GM18520 (cell line): Measurements from ENCODE around the gene LAMA5.

Experiments
- ATAC-seq: cut with Tn5 transposase; IDR thresholded peaks from one replicate; pipeline ENCODE4 v1.9.1; 2021; ENCODE audit not compliant: unreplicated experiment

Gene LAMA5

GRCh38 chr20:62367136-62367632, at the start of gene LAMA5:
Gene LAMA5, minus strand, starts transcription at chr20:62367312. Its CDS starts 67 bp downstream, at chr20:62367245.
- no peak for ATAC-seq

DNA sequence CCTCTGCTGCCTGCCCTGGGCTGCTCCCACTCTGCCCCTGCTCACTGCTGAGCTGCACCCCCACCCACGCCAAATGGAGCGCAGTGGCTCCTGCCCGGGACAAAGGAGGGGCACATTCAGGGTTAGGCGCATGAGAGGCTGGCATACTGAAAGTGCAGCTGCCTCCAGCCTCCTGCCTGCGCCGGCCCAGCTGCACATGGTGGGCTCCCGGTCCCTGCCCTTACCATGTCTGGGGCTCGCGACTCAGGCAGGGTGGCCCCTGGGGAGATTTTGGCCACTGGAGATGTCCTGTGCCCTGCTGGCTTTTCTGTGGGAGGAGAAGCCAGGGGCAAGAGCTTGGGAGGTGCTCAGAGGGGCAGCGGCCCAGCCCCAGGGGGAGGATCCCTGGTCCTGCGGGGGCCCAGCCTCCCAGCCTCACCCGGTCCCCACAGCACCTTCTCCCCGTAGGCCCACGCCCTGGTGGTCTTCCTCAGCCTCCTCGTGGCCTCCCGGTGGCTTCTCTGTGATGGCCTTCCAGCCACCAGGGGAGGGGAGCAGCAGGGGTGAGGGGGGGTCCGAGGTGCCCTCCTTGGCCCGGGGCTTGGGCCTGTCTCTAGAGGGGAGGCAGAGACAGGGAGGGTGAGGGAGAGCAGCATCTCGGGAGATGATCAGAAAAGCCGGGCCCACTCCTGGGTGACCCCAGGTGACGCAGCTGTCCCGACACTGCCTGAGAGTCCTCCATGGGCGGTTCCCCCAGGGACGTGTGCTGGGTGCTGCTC, 48.4 kb upstream of the LAMA5 start:
- no peak for ATAC-seq

- ATAC-seq: no peak
Measured at GRCh38 chr20:62413896-62414481, 46.9 kb upstream of the LAMA5 start.

DNA sequence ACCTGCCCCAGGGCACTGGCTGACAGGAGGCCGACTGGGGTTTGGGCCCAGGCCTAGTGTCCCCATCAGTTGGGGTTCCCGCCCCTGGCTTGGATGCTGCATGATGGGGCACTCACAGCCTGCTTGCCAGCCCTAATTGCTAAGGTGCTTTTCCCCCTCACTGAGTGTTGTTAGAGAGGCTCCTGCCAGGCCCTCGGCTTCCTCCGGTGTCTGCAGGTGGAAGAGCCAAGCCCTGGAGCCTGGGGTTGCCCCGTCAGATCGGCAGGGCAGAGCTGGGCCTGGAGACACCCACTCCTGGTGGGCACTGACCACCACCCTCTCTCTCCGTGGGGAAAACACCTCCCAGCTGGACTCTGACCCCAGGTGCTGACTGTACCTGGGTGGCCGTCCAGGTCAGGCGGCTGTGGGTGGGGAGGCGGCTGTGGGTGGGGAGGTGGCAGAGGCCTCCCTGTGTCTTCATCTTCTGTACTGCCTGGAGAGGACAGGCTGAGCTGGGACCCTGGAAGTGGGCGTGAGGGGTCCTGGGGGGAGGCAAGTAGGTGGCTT, 46.0 kb upstream of the LAMA5 start:
- ATAC-seq: no peak

GRCh38 chr20:62412194-62413024, 45.3 kb upstream of the LAMA5 start:
- no peak for ATAC-seq

GRCh38 chr20:62411479-62412193, 44.5 kb upstream of the LAMA5 start:
- no peak for ATAC-seq

DNA sequence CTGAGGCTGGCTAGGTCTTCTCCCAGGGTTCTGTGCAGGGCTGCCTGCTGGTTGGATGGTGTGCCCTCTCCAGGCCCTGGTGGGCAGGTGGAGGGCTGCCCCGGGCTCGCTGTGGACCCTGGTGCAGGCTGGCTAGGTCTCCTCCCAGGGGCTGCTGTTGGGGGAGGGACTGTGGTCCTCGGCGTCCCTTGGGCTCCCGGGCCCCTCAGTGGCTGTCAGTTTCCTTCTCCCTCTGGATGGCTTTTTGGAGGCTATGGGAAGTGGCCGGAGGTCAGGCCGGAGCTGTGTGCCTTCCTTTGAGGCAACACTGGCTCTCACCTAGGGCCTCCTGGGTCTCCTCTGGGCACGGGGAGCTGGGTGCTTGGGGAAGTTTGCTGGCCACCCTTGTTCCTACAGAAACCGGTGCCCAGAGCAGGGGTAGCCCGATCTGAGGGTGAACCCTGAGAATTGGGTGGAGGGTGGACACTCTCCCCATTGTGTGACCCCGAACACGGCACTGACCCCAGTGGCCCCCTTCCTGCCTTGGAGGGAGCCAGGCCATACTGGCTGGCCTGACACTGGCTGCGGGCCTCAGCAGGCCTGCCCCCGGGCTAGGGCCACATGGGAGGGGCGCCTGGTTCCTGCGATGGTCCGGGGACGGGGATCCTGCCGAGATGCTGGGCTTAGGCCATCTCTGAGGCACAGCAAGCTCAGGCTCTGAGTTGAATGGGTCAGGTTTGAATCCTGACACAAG, 43.8 kb upstream of the LAMA5 start:
- no peak for ATAC-seq

- ATAC-seq: no peak
Measured at GRCh38 chr20:62409931-62410745, 43.0 kb upstream of the LAMA5 start.

DNA sequence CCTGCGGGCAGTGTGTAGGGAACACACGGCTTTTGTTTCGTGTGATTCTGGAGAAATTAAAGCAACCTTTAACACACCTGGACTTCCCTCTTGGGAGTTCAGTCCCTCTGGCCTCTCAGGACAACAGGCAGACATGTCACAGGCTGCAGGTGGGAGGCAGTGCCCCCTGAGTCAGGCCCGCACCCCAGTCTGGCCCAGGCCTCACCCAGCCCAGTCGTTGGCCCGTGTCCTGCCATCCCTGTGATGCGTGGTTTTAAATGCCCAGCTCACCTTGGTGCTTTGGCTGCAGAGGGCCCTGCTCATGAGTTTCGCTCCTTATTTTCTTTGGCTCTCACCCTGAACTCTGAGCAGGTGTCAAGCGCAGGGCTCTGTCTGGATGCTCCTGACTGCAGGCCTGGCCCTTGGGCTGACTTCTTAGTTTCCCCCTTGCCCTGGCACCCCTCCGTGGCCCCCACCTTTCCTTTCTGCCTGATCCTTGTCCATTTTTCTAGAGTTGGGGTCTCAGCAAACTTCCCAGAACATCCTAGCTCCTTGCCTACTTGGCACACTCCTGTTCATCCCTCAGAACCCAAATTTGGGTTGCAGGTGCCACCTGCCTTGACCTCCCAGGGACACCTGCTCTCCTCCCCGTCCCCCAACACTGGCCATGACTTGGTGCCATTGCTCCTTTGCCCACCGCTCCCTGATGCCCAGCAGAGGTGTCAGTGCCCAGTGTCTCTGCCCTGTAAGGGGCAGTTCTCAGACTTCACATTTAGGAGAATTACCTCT, 42.2 kb upstream of the LAMA5 start:
- no peak for ATAC-seq

DNA sequence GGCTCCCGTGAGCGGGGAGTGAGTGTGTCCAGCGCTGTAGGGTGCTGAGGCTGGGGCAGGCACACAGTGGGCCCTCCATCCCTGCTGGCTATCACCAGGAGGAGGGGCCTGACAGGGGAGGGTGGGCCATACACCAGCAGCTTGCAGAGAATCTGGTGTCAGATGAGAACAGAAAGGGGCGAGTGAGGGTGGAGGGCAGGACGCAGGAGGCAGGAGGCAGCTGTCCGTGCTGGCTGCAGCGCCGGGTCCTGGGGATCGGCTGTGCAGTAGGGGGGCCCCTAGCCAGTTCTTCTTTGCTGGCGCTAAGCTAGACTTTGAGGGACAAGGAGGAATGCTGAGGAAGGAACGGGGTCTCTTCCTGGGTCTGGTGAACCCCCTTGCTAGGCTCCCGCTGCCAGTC, 41.5 kb upstream of the LAMA5 start:
- no peak for ATAC-seq

GRCh38 chr20:62408055-62408454, 40.9 kb upstream of the LAMA5 start:
- ATAC-seq: no peak

GRCh38 chr20:62407221-62407992, 40.3 kb upstream of the LAMA5 start, which contains the start of gene CABLES2:
Gene CABLES2, minus strand, starts transcription at chr20:62407285. Its CDS starts 9 bp downstream, at chr20:62407276.
- peak; percentile 86 for ATAC-seq

DNA sequence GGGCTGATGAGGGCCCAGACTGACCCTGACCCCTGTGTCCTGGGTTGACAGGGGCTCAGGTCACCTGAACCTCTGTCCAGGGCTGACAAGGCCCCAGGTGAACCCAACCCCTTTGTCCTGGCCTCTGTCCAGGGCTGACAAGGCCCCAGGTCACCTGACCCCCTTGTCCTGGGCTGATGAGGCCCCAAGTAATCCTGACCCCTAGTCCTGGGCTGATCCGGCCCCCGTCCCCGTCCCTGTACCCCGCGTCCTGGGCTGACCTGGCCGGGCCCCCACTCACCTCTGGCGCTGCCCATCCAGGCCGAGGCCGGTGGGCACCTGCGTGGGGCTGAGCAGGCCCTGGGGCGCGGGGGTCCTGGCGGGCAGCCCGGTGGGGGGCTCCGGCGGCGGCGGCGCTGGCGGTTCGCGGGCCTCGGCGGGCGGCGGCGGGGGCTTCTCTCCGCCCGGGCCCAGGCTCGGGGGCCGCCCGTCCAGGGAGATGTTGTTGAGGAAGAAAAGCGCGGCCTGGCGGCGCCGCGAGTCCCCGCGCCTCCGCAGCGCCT, 39.6 kb upstream of the LAMA5 start:
- no peak for ATAC-seq

GRCh38 chr20:62405981-62406513, 38.9 kb upstream of the LAMA5 start:
- no peak for ATAC-seq

DNA sequence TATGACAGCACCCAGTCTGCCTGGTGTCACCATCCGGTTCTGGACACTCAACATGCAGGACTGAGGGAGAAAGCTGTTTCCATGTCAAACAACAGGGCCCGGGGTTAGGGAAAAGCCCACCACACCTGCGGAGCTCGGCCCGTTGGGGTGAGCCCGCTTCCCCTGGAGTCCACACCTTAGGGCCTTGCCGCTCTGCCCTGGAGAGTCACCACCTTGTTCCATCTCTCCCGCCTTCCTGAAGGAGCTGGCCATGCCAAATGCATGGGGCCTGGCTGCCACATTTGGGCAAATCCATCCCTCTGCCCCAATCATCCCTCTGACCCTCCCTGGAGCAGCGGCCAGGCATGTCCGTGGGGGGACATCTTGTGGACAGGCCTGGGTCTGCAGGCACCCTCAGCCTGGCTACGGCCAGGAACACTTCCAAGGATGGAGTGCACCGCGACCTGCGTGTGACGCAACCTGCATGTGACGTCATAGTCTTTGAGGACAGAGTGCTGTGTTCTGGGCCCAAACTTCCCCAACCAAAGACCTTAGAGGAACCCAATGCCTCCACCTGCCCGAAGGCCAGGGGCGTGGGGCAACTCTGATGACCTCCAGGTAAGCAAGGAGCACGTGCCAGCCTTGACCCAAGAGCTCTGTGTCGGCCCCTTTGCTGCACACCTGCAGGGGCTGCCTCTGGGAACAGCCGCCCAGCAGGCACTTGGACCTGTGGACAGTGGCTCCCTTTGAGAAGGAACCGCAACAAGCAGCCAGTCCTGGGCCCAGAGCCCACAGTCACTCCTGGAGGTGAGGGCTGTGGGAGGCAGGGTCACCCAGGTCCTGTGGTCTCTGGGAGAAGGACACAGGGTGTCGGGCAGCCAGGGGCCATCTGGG, 38.2 kb upstream of the LAMA5 start:
- ATAC-seq: no peak

GRCh38 chr20:62404761-62405107, 37.6 kb upstream of the LAMA5 start:
- ATAC-seq: no peak
